GM18498 (cell line): ENCODE data around the gene XXYLT1.
"Not testable (repeated sequence)": the region's sequence is repeated elsewhere in the genome, so short reads cannot be mapped to it uniquely, and the experiment has no call there.

Experiments
- ATAC-seq: cut with Tn5 transposase; IDR thresholded peaks from one replicate; pipeline ENCODE4 v1.9.1; 2021; ENCODE audit warnings: mild to moderate bottlenecking, moderate library complexity; ENCODE audit not compliant: unreplicated experiment

The XXYLT1 gene

GRCh38 chr3:195116407-195117185, 154.4 kb downstream of the XXYLT1 start:
- ATAC-seq = no peak

GRCh38 chr3:195115600-195116406, 155.2 kb downstream of the XXYLT1 start:
- no peak for ATAC-seq

GRCh38 chr3:195114786-195115599, 156.0 kb downstream of the XXYLT1 start:
- no peak for ATAC-seq

- no peak for ATAC-seq
These were observed 157.2 kb downstream of the XXYLT1 start for GRCh38 chr3:195113536-195114425.

GRCh38 chr3:195113048-195113447, 157.9 kb downstream of the XXYLT1 start:
- no peak for ATAC-seq

- no peak for ATAC-seq
These were observed 158.6 kb downstream of the XXYLT1 start for GRCh38 chr3:195112361-195112791.

GRCh38 chr3:195111766-195112165, 159.2 kb downstream of the XXYLT1 start:
- no peak for ATAC-seq

- ATAC-seq = no peak
These were observed 159.6 kb downstream of the XXYLT1 start for GRCh38 chr3:195111319-195111705.

GRCh38 chr3:195110647-195111318, 160.2 kb downstream of the XXYLT1 start:
- ATAC-seq = no peak

- no peak for ATAC-seq
These were observed 161.8 kb downstream of the XXYLT1 start for GRCh38 chr3:195109098-195109657.

- no peak for ATAC-seq
These were observed 163.4 kb downstream of the XXYLT1 start for GRCh38 chr3:195107593-195107992.

- ATAC-seq = not testable (repeated sequence)
These were observed 163.9 kb downstream of the XXYLT1 start for GRCh38 chr3:195107031-195107430.

GRCh38 chr3:195106418-195106906, 164.5 kb downstream of the XXYLT1 start:
- peak; percentile 67 for ATAC-seq

GRCh38 chr3:195105841-195106417, 165.0 kb downstream of the XXYLT1 start:
- no peak for ATAC-seq

GRCh38 chr3:195105389-195105788, 165.6 kb downstream of the XXYLT1 start:
- no peak for ATAC-seq

GRCh38 chr3:195104340-195104739, 166.6 kb downstream of the XXYLT1 start:
- ATAC-seq = no peak

GRCh38 chr3:195103623-195104022, 167.3 kb downstream of the XXYLT1 start:
- no peak for ATAC-seq

GRCh38 chr3:195102609-195103467, 168.1 kb downstream of the XXYLT1 start:
- no peak for ATAC-seq
